H1 (cell line): Measurements from ENCODE around the gene EIF2S1.

Experiments
- EZH2 ChIP-seq: fragments of 200-600 bp; sonication (generic); IDR thresholded peaks from 2 replicates; pipeline ENCODE4 v1.7.1; 2012; ENCODE audit warnings: low read depth, mild to moderate bottlenecking, moderate library complexity, low read length, inconsistent platforms; ENCODE audit not compliant: severe bottlenecking
- PHF8 ChIP-seq: fragments of 200-600 bp; sonication (generic); conservative IDR thresholded peaks from 2 replicates; pipeline ENCODE4 v1.7.1; 2012; ENCODE audit warnings: low read depth, mild to moderate bottlenecking, inconsistent platforms, low read length, moderate library complexity
- POLR2A ChIP-seq, 2 experiments: IDR thresholded peaks; 1 replicate in 1 of 2; 2 replicates in 1 of 2; pipeline ENCODE4 v1.6.1; 2011; ENCODE audit warnings: low read depth in 2 of 2, low read length in 2 of 2, mild to moderate bottlenecking in 2 of 2; ENCODE audit errors: control extremely low read depth in 1 of 2
- TEAD4 ChIP-seq: IDR thresholded peaks from 2 replicates; pipeline ENCODE4 v1.6.1; 2012; ENCODE audit warnings: low read depth, low read length, inconsistent platforms, mixed read lengths
- TF ChIP-seq, protein P1 (sequence below), 3 experiments: IDR thresholded peaks; 1 replicate in 2 of 3; 2 replicates in 1 of 3; pipeline versions ENCODE4 v1.5.1 to v1.6.1; 2011; ENCODE audit warnings: low read length in 3 of 3, mild to moderate bottlenecking in 3 of 3, inconsistent platforms in 2 of 3, low read depth in 1 of 3, moderate library complexity in 1 of 3; ENCODE audit not compliant: insufficient read depth in 1 of 3; ENCODE audit errors: control extremely low read depth in 1 of 3

DNA sequence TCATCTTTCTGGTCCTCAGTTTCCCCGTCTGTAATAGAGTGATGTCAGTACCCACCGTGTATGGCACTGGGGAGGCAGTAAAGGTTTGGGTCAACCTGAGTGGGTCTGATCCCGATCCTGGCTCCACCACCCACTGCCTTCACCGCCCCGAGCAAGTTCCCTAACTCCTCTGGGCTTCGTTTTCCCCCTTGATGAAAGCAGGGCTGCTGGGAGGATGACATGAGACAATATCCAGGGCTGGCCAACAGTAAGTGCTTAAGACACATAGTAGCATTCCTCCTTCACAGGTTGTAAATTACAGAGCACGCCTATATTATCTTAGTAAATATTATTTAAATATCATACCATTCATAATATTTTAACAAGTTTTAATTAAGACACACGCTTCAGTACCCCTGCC lies 51.2 kb downstream of the EIF2S1 start:
- TF ChIP-seq POLR2A (IDR thresholded peaks at IDR 0.05; ENCODE audit: control extremely low read depth in 1 of 2, low read depth in 2 of 2, low read length in 2 of 2) (no peak), TEAD4 (no peak), EZH2 (no peak), PHF8 (no peak)
- TF ChIP-seq, protein P1, sequence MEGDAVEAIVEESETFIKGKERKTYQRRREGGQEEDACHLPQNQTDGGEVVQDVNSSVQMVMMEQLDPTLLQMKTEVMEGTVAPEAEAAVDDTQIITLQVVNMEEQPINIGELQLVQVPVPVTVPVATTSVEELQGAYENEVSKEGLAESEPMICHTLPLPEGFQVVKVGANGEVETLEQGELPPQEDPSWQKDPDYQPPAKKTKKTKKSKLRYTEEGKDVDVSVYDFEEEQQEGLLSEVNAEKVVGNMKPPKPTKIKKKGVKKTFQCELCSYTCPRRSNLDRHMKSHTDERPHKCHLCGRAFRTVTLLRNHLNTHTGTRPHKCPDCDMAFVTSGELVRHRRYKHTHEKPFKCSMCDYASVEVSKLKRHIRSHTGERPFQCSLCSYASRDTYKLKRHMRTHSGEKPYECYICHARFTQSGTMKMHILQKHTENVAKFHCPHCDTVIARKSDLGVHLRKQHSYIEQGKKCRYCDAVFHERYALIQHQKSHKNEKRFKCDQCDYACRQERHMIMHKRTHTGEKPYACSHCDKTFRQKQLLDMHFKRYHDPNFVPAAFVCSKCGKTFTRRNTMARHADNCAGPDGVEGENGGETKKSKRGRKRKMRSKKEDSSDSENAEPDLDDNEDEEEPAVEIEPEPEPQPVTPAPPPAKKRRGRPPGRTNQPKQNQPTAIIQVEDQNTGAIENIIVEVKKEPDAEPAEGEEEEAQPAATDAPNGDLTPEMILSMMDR (IDR thresholded peaks at IDR 0.05; ENCODE audit: control extremely low read depth in 1 of 3, insufficient read depth in 1 of 3, low read depth in 1 of 3, low read length in 3 of 3) = no peak
